K562 (cell line): ENCODE data around the gene TDG. TPM values are rescaled to one million over a fixed set of nuclear protein-coding genes. Genes with fewer than 3 reads are reported as not detected.

Experiments
- CREB3L1 ChIP-seq: fragments of 450-650 bp; IDR thresholded peaks from 2 replicates; pipeline ENCODE4 v1.6.1; 2014; ENCODE audit warnings: low read depth, mild to moderate bottlenecking, moderate library complexity, borderline replicate concordance
- DACH1 ChIP-seq: fragments of 450-650 bp; IDR thresholded peaks from 2 replicates; pipeline ENCODE4 v1.6.1; 2018; ENCODE audit not compliant: partially characterized antibody
- ETV1 ChIP-seq: fragments of 450-650 bp; conservative IDR thresholded peaks from 2 replicates; pipeline ENCODE4 v1.6.1; 2016; ENCODE audit warnings: missing genetic modification characterization, control low read depth, low read depth, missing compliant biosample characterization
- MAFF ChIP-seq: IDR thresholded peaks from 2 replicates; pipeline ENCODE4 v1.6.1; 2012; ENCODE audit warnings: low read length, improper control_type of control experiment
- MYNN ChIP-seq, 2 experiments: sonication (generic); formaldehyde crosslinking in 1 of 2; IDR thresholded peaks; 2 replicates each; pipeline versions ENCODE4 v1.5.0 to v1.6.1; 2016 to 2020; ENCODE audit warnings: antibody characterized with exemption in 1 of 2, missing genetic modification reagents in 1 of 2
- NCOA2 ChIP-seq, 2 experiments: fragments of 450-650 bp; IDR thresholded peaks; 2 replicates each; pipeline ENCODE4 v1.6.1; 2018; ENCODE audit warnings: mild to moderate bottlenecking in 2 of 2, moderate library complexity in 1 of 2; ENCODE audit not compliant: partially characterized antibody in 2 of 2
- PML ChIP-seq: IDR thresholded peaks from 2 replicates; pipeline ENCODE4 v1.6.1; 2012; ENCODE audit warnings: low read length, inconsistent platforms
- POLR3G ChIP-seq: IDR thresholded peaks from 2 replicates; pipeline ENCODE4 v1.6.1; 2011; ENCODE audit not compliant: insufficient read length, insufficient replicate concordance; ENCODE audit errors: extremely low read depth
- RBM22 ChIP-seq: fragments of 200-400 bp; formaldehyde crosslinking; IDR thresholded peaks from 2 replicates; pipeline ENCODE4 v1.6.1; 2018; ENCODE audit warnings: low read length, low read depth; ENCODE audit not compliant: poor library complexity, severe bottlenecking
- RNF2 ChIP-seq: sonication (generic); IDR thresholded peaks from 2 replicates; pipeline ENCODE4 v1.6.1; 2016
- SAFB2 ChIP-seq: fragments of 200-400 bp; formaldehyde crosslinking; IDR thresholded peaks from 2 replicates; pipeline ENCODE4 v1.6.1; 2018; ENCODE audit warnings: borderline replicate concordance, low read length, low read depth, moderate library complexity; ENCODE audit not compliant: severe bottlenecking
- SMAD3 ChIP-seq: fragments of 450-650 bp; formaldehyde crosslinking; conservative IDR thresholded peaks from 2 replicates; pipeline ENCODE4 v1.4.0; 2020; ENCODE audit warnings: mild to moderate bottlenecking
- SOX6 ChIP-seq: fragments of 450-650 bp; IDR thresholded peaks from 2 replicates; pipeline ENCODE4 v1.6.1; 2014; ENCODE audit warnings: mild to moderate bottlenecking
- THRAP3 ChIP-seq: fragments of 450-650 bp; IDR thresholded peaks from 2 replicates; pipeline ENCODE4 v1.6.1; 2016; ENCODE audit warnings: mild to moderate bottlenecking, inconsistent platforms, borderline replicate concordance
- USF2 ChIP-seq: sonication (generic); formaldehyde crosslinking; IDR thresholded peaks from 2 replicates; pipeline ENCODE4 v1.5.0; 2020; ENCODE audit warnings: missing genetic modification reagents
- ZBTB2 ChIP-seq: fragments of 450-650 bp; IDR thresholded peaks from 2 replicates; pipeline ENCODE4 v1.6.1; 2016; ENCODE audit warnings: antibody characterized with exemption
- ZNF12 ChIP-seq: sonication (generic); formaldehyde crosslinking; IDR thresholded peaks from 2 replicates; pipeline ENCODE4 v1.4.0; 2020; ENCODE audit warnings: mild to moderate bottlenecking, missing genetic modification reagents
- ZNF134 ChIP-seq: fragments of 250-450 bp; sonication (Bioruptor Pico); conservative IDR thresholded peaks from 2 replicates; pipeline ENCODE4 v1.4.0; 2020
- polyA plus RNA-seq, 8 experiments: library from polyadenylated mRNA; depleted of rRNA in 4 of 8; stranded (reverse) in 5 of 8; unstranded in 3 of 8; fragments of >200 nt; fragmentation: Nextera tagmentation in 2 of 8; fragmentation: Illumina TruSeq in 1 of 8; extraction: Ambion mirVana in 2 of 8; extraction: Trizol in 1 of 8; gene quantifications; 2 replicates each; pipeline versions ENCODE4 v1.2.1 to v1.2.3, GENCODE V29; 2011 to 2014; ENCODE audit warnings: inconsistent platforms in 1 of 8, missing spikeins in 1 of 8
- total RNA-seq, 7 experiments: library from RNA; depleted of rRNA in 6 of 7; stranded (reverse); fragments of >200 nt in 6 of 7; fragmentation: Illumina TruSeq in 2 of 7; extraction: Trizol in 2 of 7; gene quantifications; 2 replicates each; pipeline versions ENCODE4 v1.2.1 to v1.2.3, GENCODE V29; 2011 to 2021; ENCODE audit warnings: low replicate concordance in 1 of 7
- TF ChIP-seq, protein P1 (sequence below): fragments of 250-450 bp; sonication (Bioruptor Pico); IDR thresholded peaks from 2 replicates; pipeline ENCODE4 v1.8.0; 2021; ENCODE audit warnings: moderate library complexity, mild to moderate bottlenecking, inconsistent platforms
- TF ChIP-seq, protein P2 (sequence below): fragments of 250-450 bp; sonication (Bioruptor Pico); IDR thresholded peaks from 2 replicates; pipeline ENCODE4 v1.8.0; 2022; ENCODE audit warnings: moderate library complexity, mild to moderate bottlenecking, inconsistent platforms
- TF ChIP-seq, protein P3 (sequence below): fragments of 450-650 bp; IDR thresholded peaks from 2 replicates; pipeline ENCODE4 v1.6.1; 2016; ENCODE audit warnings: missing biosample characterization, missing genetic modification characterization

TDG gene
- total and polyA plus RNA-seq, 9 of the 15 experiments (the other 6 are each of a cell fraction or from before 2014, with no cell fraction given), result 37.6 to 77.2 (median 64.0) TPM

DNA sequence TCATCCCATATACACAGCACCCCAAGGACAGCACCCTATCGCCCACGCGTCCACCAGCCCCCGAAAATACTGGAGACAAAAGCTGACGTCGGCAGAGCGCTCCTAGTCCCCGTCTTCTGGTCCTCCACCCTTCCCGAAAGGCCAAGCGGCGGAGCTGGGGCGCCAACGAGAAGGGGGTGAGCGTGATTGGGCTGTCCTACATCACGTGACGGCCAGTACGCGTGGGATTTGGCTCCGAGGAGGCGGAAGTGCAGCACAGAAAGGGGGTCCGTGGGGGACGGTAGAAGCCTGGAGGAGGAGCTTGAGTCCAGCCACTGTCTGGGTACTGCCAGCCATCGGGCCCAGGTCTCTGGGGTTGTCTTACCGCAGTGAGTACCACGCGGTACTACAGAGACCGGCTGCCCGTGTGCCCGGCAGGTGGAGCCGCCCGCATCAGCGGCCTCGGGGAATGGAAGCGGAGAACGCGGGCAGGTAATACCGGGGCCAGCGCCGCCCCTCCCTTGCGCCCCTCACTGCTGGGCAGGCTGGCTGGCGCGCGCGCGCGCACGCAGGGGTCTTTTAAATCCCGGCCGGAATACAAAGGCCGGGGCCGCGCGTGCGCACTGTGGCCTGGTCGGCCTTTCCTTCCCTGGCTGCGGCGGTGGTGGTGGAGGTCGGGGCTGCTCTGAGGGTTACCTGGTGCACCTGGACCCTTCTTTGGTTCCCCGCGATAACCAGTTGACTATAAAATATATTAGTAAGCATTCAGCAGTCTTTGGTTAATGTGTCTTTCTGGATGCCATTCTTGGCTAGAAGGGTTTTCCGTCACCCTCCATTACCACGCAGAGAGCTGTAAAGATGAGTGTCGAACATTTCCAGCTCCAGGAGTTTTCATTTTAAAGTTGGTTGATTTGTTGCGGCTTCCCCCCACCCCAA, at the start of gene TDG (continued):
- TF ChIP-seq CREB3L1 (peak; percentile 76; the same call in 1 of the 2 replicates), MAFF (0 out of 2 replicates have a peak, but pooled peaks have one; percentile 7), USF2 (CRISPR knock-in tag) (peak; percentile 99), SOX6 (peak; percentile 42; the same call in 1 of the 2 replicates), SMAD3 (CRISPR knock-in tag) (no peak), ZNF12 (CRISPR knock-in tag) (no peak), RBM22 (no peak), ZNF134 (no peak), NCOA2 (IDR thresholded peaks at IDR 0.05; ENCODE audit: partially characterized antibody in 2 of 2) (no peak), THRAP3 (no peak), RNF2 (no peak), MYNN (IDR thresholded peaks at IDR 0.05) (peak; percentile 76; the same call in 1 of the 2 replicates), MYNN (CRISPR knock-in tag; IDR thresholded peaks at IDR 0.05) (no peak), ETV1 (tag) (peak; percentile 75), DACH1 (no peak), SAFB2 (no peak), ZBTB2 (0 out of 2 replicates have a peak, but pooled peaks have one; percentile 81), PML (peak; percentile 34), POLR3G (no peak)
- TF ChIP-seq, protein P1, sequence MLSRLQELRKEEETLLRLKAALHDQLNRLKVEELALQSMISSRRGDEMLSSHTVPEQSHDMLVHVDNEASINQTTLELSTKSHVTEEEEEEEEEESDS, result no peak
- TF ChIP-seq, protein P2, sequence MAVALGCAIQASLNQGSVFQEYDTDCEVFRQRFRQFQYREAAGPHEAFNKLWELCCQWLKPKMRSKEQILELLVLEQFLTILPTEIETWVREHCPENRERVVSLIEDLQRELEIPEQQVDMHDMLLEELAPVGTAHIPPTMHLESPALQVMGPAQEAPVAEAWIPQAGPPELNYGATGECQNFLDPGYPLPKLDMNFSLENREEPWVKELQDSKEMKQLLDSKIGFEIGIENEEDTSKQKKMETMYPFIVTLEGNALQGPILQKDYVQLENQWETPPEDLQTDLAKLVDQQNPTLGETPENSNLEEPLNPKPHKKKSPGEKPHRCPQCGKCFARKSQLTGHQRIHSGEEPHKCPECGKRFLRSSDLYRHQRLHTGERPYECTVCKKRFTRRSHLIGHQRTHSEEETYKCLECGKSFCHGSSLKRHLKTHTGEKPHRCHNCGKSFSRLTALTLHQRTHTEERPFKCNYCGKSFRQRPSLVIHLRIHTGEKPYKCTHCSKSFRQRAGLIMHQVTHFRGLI (CRISPR knock-in tag), result no peak
- TF ChIP-seq, protein P3, sequence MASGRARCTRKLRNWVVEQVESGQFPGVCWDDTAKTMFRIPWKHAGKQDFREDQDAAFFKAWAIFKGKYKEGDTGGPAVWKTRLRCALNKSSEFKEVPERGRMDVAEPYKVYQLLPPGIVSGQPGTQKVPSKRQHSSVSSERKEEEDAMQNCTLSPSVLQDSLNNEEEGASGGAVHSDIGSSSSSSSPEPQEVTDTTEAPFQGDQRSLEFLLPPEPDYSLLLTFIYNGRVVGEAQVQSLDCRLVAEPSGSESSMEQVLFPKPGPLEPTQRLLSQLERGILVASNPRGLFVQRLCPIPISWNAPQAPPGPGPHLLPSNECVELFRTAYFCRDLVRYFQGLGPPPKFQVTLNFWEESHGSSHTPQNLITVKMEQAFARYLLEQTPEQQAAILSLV (tag), result no peak
